Measurements from ENCODE around the gene OSBPL2.

OSBPL2 gene

DNA sequence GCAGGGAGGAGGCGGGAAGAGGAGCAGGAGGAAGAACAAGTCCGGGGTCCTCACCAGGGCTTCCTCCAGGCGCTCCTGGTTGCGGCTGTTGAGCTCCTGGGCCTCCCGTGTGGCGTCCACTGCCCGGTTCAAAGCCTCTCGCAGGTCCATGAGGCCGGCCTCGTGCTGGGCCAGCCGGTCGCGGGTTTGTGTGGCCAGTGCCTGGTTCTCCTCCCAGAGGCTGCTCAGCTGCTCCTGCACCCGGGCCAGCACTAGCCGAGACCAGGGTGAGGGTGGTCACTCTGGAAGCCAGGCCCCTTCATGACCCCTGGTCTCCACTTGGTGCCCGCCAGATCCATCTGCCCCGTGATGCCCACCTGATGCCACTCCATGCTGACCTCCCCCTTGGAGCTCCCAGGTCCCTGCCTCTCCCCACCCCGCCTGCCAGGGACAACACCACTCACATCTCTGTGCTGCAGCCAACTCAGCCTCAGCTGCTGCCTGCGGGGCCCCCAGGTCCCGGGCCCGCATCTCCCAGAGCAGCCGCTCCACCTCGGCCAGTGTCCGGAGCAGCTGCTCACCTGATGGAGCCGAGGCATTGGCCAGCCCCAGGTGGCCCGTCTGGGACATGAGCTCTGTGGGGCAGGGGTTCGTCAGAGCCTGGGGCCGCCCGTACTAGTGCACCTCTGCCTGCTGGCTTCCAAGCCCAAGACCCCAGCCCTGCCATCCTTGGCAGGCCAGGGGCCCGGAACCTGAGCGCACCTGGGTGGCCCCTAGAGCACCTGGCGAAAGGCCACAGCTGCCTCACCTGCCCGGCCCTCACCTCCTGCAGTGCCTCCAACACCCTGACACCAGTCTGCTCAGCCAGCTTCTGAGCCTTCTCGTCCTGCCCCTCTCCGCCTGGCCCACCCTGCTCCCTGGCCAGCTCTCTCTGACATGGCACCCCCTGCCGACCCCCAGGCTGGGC lies 80.4 kb downstream of the OSBPL2 start:
- Histone ChIP-seq H3K27ac (ENCODE audit: extremely low read depth, low read depth, low read length) (no peak overlapping the region), H3K4me1 (ENCODE audit: control insufficient read depth, insufficient read depth, low read length) (no peaks in the 10 kb centered on the region), H3K4me3 (ENCODE audit: low read depth, low read length) (no peak overlapping the region), H3K9me3 (ENCODE audit: control insufficient read depth, insufficient read depth, low read depth, low read length) (no peaks in the 10 kb centered on the region), H3K36me3 (ENCODE audit: control insufficient read depth in 2 of 2, insufficient read depth in 1 of 2, low read length in 2 of 2) (peaks cover 0 to 71% of the 10 kb centered on the region in 2 experiments; a peak in 2 of 3 replicates)
- TF ChIP-seq ZNF558 (tag by site-specific recombination; IDR thresholded peaks at IDR 0.05) (no peak), ZEB2 (tag by site-specific recombination; IDR thresholded peaks at IDR 0.05) (peak; percentile 61), ZNF600 (tag by site-specific recombination; IDR thresholded peaks at IDR 0.05) (peak; percentile 88), ZBTB21 (tag by site-specific recombination; IDR thresholded peaks at IDR 0.05) (no peak), BCL11A (tag by site-specific recombination; IDR thresholded peaks at IDR 0.05; ENCODE audit: low read depth) (peak; percentile 81), HIC1 (tag by site-specific recombination; IDR thresholded peaks at IDR 0.05) (peak; percentile 91), ZFP69B (tag by site-specific recombination; IDR thresholded peaks at IDR 0.05) (peak; percentile 59; the same call in 1 of the 2 replicates), GLIS2 (tag by site-specific recombination; IDR thresholded peaks at IDR 0.05) (peak; percentile 56), ZNF670 (tag by site-specific recombination; IDR thresholded peaks at IDR 0.05; ENCODE audit: low read depth) (no peak), ZBTB7A (tag by site-specific recombination; IDR thresholded peaks at IDR 0.05; ENCODE audit: low read depth) (peak; percentile 59; the same call in 1 of the 2 replicates)
- ChIA-PET CTCF (interaction anchor here (0.6 to 1.2 kb wide), 3 partner anchors 9 to 303 kb away, joined by 3 read pairs; no protein-coding TSS in a partner anchor), POLR2A (interaction anchor here (1.7 kb wide), 1 partner anchor 11 kb away, joined by 3 read pairs; no protein-coding TSS in a partner anchor)

DNA sequence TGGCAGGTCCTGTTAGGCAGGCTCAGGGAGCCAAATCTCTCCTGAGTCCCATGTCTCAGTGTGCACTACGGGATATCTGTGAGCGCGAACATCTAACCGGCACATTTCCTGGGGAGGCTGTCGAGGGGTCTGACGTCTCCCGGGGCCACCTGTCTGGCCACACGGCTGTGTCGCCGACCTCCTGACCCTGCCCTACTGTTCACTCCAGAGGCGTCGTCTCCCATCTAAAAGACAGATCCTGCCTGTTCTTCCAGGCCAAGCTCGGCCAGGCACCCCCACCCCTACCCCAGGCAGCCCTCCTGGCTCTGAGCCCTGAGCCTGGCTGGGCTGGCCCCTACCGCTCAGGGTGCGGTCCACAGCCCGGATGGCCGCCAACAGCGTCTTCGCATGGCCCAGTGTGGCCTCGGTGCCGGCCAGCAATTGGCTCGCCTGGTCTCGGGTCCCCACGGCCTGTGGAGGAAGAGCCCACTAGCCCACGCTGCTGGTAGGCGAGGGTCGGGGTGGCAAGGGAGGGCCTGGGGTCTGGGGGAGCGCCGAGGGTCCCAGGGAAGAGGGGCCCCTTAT lies 81.1 kb downstream of the OSBPL2 start:
- POLR2A ChIA-PET = interaction anchor here (0.7 to 1.7 kb wide), 2 partner anchors 10 to 61 kb away, joined by 3 read pairs; no protein-coding TSS in a partner anchor
- no peak overlapping the region for H3K4me3 ChIP-seq (ENCODE audit: low read depth, low read length)
- no peaks in the 10 kb centered on the region for H3K9me3 ChIP-seq (ENCODE audit: control insufficient read depth, insufficient read depth, low read depth, low read length)
- peaks cover 0 to 71% of the 10 kb centered on the region in 2 experiments; a peak in 2 of 3 replicates for H3K36me3 ChIP-seq (ENCODE audit: control insufficient read depth in 2 of 2, insufficient read depth in 1 of 2, low read length in 2 of 2)
- no peaks in the 10 kb centered on the region for H3K4me1 ChIP-seq (ENCODE audit: control insufficient read depth, insufficient read depth, low read length)
- H3K27ac ChIP-seq (ENCODE audit: extremely low read depth, low read depth, low read length) = no peak overlapping the region
- CTCF ChIA-PET = no interaction called here
- TF ChIP-seq ZNF658 (tag by site-specific recombination; IDR thresholded peaks at IDR 0.05) (no peak), ZNF626 (tag by site-specific recombination; IDR thresholded peaks at IDR 0.05) (no peak), YY2 (tag by site-specific recombination; IDR thresholded peaks at IDR 0.05) (no peak), ZNF670 (tag by site-specific recombination; IDR thresholded peaks at IDR 0.05; ENCODE audit: low read depth) (no peak), PRDM6 (tag by site-specific recombination; IDR thresholded peaks at IDR 0.05) (no peak), BCL6B (tag by site-specific recombination; IDR thresholded peaks at IDR 0.05) (no peak), ZNF600 (tag by site-specific recombination; IDR thresholded peaks at IDR 0.05) (no peak), ZNF416 (tag by site-specific recombination; IDR thresholded peaks at IDR 0.05) (no peak), ZNF248 (tag by site-specific recombination; IDR thresholded peaks at IDR 0.05) (no peak), ZNF112 (tag by site-specific recombination; IDR thresholded peaks at IDR 0.05) (no peak), ZNF2 (tag by site-specific recombination; IDR thresholded peaks at IDR 0.05) (no peak), ZFHX2 (tag by site-specific recombination; conservative IDR thresholded peaks at IDR 0.05) (no peak)
- TF ChIP-seq, protein P1, sequence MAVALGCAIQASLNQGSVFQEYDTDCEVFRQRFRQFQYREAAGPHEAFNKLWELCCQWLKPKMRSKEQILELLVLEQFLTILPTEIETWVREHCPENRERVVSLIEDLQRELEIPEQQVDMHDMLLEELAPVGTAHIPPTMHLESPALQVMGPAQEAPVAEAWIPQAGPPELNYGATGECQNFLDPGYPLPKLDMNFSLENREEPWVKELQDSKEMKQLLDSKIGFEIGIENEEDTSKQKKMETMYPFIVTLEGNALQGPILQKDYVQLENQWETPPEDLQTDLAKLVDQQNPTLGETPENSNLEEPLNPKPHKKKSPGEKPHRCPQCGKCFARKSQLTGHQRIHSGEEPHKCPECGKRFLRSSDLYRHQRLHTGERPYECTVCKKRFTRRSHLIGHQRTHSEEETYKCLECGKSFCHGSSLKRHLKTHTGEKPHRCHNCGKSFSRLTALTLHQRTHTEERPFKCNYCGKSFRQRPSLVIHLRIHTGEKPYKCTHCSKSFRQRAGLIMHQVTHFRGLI (tag by site-specific recombination; IDR thresholded peaks at IDR 0.05) = no peak
- TF ChIP-seq, protein P2, sequence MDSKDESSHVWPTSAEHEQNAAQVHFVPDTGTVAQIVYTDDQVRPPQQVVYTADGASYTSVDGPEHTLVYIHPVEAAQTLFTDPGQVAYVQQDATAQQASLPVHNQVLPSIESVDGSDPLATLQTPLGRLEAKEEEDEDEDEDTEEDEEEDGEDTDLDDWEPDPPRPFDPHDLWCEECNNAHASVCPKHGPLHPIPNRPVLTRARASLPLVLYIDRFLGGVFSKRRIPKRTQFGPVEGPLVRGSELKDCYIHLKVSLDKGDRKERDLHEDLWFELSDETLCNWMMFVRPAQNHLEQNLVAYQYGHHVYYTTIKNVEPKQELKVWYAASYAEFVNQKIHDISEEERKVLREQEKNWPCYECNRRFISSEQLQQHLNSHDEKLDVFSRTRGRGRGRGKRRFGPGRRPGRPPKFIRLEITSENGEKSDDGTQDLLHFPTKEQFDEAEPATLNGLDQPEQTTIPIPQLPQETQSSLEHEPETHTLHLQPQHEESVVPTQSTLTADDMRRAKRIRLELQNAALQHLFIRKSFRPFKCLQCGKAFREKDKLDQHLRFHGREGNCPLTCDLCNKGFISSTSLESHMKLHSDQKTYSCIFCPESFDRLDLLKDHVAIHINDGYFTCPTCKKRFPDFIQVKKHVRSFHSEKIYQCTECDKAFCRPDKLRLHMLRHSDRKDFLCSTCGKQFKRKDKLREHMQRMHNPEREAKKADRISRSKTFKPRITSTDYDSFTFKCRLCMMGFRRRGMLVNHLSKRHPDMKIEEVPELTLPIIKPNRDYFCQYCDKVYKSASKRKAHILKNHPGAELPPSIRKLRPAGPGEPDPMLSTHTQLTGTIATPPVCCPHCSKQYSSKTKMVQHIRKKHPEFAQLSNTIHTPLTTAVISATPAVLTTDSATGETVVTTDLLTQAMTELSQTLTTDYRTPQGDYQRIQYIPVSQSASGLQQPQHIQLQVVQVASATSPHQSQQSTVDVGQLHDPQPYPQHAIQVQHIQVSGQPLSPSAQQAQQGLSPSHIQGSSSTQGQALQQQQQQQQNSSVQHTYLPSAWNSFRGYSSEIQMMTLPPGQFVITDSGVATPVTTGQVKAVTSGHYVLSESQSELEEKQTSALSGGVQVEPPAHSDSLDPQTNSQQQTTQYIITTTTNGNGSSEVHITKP (tag by site-specific recombination; IDR thresholded peaks at IDR 0.05) = no peak

Measured in HEK293 (cell line).